SKM-1 treated with dmso at 0.1 percent for 144 hours (cell line): ENCODE results near the gene EPB41L4B.
"Not testable (repeated sequence)": the region's sequence is repeated elsewhere in the genome, so short reads cannot be mapped to it uniquely, and the experiment has no call there.

Source experiments
- DNase-seq: peaks from one replicate; lab custom pipeline; 2025; ENCODE audit not compliant: unreplicated experiment; lab: John Stamatoyannopoulos, UW

Gene EPB41L4B

DNA sequence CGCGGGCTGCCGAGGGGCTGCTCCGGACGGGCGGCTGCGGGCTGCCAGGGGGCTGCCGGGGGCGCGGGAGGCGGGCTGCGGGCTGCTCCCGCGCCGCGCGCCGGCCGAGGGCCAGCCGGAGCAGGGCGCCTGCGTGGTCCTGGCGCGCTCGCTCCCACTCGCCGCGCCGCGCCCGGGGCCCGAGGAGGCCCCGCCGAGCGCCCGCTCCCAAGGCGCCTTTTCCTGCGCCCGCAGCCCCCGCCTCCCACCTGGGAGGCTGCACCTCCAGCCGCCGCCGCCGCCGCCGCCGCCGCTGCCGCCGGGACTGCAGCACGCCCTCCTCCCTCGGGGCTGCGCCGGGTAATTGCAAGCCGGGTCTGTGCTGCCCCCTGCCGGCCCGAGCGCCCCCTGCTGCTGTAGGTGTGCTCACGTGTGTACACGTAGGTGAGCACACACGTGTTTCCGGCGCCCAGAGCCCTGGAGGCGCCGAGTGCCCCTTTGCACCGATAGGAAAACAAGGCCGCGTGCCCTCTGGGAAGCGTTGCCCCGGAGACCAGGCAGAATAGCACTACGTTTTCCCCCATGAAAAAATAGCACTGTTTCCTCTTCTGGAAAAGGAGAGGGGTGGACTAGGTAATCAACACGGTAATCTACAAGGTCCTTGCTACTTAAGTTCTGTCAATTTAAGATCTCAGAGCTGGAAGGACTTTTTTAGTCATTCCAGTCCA lies at the start of gene EPB41L4B:
Gene EPB41L4B (minus strand): TSS at position 318 of the 707 bp plus-strand sequence. CDS start 613 bp downstream, outside the sequence.
- peak; percentile 24 for DNase-seq

GRCh38 chr9:109369285-109369684 lies 48.4 kb upstream of the EPB41L4B start:
- no peak for DNase-seq

GRCh38 chr9:109360771-109361170 lies 39.9 kb upstream of the EPB41L4B start:
- no peak for DNase-seq

DNA sequence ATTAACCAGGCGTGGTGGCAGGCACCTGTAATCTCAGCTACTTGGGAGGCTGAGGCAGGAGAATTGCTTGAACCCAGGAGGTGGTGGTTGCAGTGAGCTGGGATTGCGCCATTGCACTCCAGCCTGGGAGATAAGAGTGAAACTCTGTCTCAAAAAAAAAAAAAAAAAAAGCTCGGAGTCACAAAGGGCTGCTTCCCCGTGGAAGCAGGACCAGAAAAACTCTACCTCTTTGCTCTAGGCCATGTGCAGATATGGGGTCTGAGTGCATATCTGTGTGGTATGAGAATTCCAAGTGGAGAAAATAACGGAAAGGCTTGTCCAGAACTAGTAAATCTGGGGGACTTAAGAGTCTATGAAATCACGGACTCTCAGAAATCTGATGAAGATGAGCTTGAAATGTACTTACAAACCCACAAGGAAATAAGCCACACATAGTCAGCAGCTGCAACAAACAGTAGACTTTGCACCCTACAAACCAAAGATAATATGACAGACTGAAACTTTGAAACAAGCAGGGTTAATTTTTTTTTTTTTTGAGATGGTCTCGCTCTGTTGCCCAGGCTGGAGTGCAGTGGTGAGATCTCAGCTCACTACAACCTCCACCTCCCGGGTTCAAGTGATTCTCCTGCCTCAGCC lies 38.2 kb upstream of the EPB41L4B start:
- not testable (repeated sequence) for DNase-seq

- DNase-seq: no peak
These were observed 34.9 kb upstream of the EPB41L4B start for GRCh38 chr9:109355564-109356297.

DNA sequence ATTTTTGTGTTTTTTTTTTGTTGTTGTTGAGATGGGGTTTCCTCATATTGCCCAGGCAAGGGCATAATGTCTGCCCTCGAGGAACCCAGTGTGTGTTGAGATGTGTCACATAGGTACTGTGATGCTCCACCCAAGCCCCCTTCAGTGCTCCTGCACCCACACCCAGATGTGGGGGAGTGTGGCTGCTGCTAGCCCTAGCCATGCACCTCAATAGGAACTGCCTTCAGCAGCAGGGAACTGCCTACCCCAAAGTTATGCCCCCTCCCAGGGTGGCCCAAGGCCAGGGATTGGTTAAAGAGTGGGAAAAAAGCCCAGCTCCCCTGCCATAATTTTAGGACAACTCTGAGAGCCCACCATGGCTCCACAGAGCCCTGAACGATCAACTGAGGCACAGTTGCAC lies 33.3 kb upstream of the EPB41L4B start:
- no peak for DNase-seq

DNA sequence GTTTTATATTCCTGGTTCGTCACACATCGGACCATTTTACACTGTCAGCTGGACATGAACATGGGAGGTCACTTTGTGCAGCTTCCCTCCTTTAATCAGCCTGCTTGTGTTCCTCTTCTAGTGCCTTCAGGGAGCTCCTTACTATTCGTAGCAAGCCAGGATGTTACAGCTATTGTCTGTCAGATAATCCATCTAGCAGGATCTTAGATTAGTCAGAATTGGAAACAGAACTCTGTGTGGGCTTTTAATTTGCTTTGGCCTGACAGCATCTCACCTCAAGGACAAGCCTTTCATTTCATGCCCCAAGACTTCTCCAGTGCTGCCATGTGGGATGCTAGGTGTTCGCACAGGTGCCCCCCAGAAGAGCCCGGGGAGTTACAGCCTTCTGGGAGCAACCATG lies 30.2 kb upstream of the EPB41L4B start:
- no peak for DNase-seq

- DNase-seq: no peak
These were observed 28.6 kb upstream of the EPB41L4B start for GRCh38 chr9:109349421-109349846.

GRCh38 chr9:109346904-109347303 lies 26.0 kb upstream of the EPB41L4B start:
- DNase-seq: no peak

- no peak for DNase-seq
These were observed 24.0 kb upstream of the EPB41L4B start for GRCh38 chr9:109344866-109345265.

DNA sequence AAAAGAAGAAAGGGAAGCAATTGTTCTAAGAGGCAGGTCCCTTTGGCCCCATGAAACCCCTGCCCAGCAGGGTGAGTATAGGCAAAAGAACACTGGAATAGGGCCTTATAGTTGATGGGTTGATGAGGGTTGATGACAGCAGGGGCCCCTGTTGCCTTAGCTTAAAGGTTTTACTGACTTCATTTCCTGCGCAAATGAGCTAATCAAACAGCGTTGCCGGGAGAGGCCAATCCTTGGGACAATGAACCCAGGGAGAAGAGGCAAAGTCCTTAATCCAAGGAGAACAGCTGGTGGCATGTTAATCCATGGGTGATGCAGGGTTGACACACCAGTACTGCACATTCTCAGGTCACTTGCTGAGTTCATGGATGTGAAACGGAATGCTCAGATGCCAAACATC lies 22.0 kb upstream of the EPB41L4B start:
- no peak for DNase-seq

DNA sequence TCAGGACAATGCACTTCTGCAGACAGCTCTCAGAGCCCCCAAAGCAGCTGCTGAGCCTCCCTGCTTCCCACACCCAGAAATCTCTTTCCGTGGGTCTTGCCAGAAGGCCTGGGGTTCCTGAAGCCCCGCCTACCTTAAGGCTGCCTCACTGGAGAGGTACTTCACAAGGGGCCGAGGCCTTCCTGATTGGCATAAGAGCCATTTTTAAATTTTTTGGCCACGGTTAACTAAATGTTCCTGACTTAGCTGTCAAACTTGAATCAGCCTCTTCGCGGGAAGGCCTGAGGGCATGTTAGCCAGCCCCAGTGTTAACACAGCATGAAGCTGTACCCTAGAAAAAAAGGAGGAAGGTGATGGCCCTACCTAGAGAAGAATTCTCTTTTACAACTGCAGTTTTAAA lies 20.7 kb upstream of the EPB41L4B start:
- no peak for DNase-seq

GRCh38 chr9:109340979-109341378 lies 20.1 kb upstream of the EPB41L4B start:
- DNase-seq: not testable (repeated sequence)

DNA sequence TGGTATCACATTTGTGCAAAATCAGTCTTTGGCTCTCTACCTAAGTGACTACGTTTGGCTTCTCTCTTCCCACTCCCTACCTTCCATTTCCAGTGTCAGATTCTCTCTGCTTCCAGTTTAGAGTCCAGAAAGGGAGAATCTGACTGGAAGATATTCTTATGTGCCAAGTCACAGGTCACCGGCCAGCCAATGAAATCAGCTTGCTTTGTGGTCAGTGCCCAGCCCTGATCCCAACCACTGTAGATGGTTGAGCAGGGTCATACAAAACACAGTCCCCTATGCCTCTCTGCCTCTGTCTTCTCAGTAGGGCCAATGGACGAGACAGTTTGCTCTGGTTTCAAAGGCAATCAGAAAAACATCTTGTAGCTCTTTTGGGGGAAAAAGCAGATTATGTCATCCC lies 15.6 kb upstream of the EPB41L4B start:
- no peak for DNase-seq

DNA sequence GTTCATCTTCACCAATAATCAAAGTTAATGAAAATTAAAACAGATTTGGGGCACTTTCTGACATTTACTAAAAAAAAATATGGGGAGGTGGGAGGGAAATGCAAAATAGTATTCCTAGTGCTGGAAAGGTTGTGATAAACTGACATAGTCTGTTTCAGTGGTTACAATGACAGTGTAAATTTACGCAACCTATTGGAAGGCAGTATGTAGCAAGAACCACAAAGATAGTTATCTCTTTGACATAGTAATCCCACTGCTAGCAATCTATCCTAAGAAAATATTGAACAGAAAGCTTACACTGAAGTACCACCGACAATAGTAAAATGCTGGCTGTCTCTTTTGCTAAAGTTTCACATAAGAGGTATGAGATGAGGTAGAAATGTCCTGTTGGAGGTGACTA lies 15.1 kb upstream of the EPB41L4B start:
- DNase-seq: peak; percentile 46

DNA sequence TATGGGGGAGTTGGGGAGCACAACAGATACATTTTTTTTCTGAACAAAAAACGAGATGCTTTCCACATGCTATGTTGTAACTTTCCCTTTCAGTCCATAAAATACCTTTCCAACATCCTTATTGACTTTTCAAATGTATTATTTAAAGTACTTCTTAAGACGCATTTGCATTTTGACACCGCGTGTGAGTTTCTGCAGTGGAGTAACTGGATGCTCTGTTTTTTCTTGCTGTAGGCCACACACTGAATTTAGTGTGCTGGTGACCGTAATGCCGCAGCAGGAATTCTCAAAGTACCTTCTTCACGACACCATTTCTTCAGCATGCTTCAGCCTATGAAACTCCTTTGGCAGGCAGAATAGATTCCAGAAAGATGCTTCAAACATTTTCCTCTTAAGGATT lies 14.3 kb upstream of the EPB41L4B start:
- no peak for DNase-seq

DNA sequence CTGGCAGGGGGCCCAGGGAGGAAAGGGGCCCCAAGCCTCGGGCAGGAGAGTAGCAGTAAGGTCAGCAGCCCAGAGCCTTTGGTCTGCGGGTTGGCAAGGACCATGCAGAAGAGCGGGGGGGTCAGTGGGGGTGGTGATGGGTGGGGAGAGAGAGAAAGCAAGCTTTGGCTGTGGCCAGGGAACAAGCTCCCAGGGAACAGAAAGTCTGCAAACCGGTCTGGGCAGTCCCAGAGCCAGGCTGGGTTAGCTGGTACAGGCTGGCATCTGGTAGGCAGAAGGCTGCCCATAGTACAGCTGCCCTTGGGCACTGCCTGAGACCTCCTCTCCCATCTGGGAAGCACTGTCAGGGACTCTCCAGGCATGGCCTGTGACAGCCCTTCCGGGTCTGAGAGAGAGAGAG lies 10.5 kb upstream of the EPB41L4B start:
- no peak for DNase-seq

- no peak for DNase-seq
These were observed 8.9 kb upstream of the EPB41L4B start for GRCh38 chr9:109329638-109330258.

DNA sequence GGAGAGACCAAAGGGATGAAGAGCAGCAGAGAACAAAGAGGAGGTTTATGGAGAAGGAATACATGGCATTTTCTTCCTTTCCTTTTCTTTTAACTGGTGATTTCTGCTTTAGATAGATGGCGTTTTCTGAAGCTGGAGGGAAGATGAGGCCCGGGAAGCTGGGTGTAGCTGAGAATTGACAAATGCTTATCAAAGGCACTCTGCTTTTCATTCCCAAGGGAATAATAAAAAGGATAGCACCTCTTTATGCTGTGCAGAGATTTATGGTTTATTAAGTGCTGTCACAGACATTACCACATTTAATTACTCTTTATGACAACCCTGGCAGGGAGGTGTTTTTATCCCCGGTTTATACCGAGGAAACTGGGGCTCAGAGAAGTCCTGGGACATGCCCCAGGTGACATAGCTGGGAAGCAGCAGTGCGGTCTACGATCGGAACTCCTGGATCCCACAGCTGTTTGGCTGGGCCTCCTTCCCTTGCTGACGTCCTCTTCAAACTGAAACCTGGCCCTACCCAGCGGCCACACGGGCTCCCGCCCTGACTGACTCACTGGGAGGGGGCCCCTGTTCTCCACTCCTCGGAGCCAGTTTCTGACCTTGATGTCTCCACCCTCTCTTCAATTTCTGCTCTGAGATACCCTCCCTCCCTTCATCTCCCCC lies 8.2 kb upstream of the EPB41L4B start:
- no peak for DNase-seq

- no peak for DNase-seq
These were observed 4.2 kb upstream of the EPB41L4B start for GRCh38 chr9:109325089-109325488.

DNA sequence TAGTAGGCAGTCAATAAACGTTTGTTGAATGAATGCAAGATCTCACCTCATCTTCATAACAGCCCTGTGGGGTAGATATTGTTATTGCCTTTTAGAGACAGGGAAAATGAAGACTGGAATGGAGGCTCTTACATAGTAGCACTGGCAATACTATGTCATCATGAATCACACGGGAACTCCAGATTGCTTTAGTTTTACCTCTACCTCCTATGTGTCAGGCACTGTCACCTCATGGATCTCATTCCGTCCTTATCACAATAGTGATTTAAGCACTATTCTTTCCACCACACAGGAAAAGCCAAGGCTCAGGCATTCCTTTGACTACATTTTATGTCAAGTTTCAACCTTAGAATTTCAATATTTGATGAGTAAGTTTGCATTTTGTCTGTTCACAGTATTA lies 2.9 kb upstream of the EPB41L4B start:
- no peak for DNase-seq
